NCI-H1105 (cell line): ENCODE measurements around the gene SPON2.
"Not testable (repeated sequence)": the region's sequence is repeated elsewhere in the genome, so short reads cannot be mapped to it uniquely, and the experiment has no call there.

Experiments used
- DNase-seq: peaks from one replicate; lab custom pipeline; 2025; lab: John Stamatoyannopoulos, UW

SPON2 gene

GRCh38 chr4:1151541-1151940 lies 20.8 kb downstream of the SPON2 start:
- no peak for DNase-seq

- no peak for DNase-seq
Measured at GRCh38 chr4:1150875-1151274, 21.5 kb downstream of the SPON2 start.

- no peak for DNase-seq
Measured at GRCh38 chr4:1139860-1140259, 32.5 kb downstream of the SPON2 start.

- DNase-seq: no peak
Measured at GRCh38 chr4:1137850-1138249, 34.5 kb downstream of the SPON2 start.

GRCh38 chr4:1137063-1137776 lies 35.2 kb downstream of the SPON2 start:
- no peak for DNase-seq

GRCh38 chr4:1136048-1136447 lies 36.3 kb downstream of the SPON2 start:
- no peak for DNase-seq

GRCh38 chr4:1133033-1133432 lies 39.4 kb downstream of the SPON2 start:
- DNase-seq: no peak

GRCh38 chr4:1130316-1131186 lies 41.8 kb downstream of the SPON2 start:
- peak; percentile 2 for DNase-seq

GRCh38 chr4:1126506-1126905 lies 45.9 kb downstream of the SPON2 start:
- no peak for DNase-seq

- DNase-seq: not testable (repeated sequence)
Measured at GRCh38 chr4:1125466-1125865, 46.9 kb downstream of the SPON2 start.

- DNase-seq: no peak
Measured at GRCh38 chr4:1124818-1125217, 47.6 kb downstream of the SPON2 start.

GRCh38 chr4:1122505-1122904 lies 49.9 kb downstream of the SPON2 start:
- no peak for DNase-seq
